OCI-LY3 (cell line): ENCODE measurements around the gene FBXO2.

Source experiments
- H2AFZ ChIP-seq: fragments of 200-600, 300-600 bp; shearing (Covaris generic); 2 replicates; pipeline ENCODE4 v1.6.0; 2014; ENCODE audit warnings: antibody characterized with exemption, low read depth, low read length
- H3K27ac ChIP-seq: fragments of 200-600, 300-600 bp; sonication (generic); 2 replicates; pipeline ENCODE4 v1.5.1; 2014; ENCODE audit warnings: mild to moderate bottlenecking, low read length, moderate library complexity, mixed read lengths
- H3K27me3 ChIP-seq: fragments of 200-600, 300-600 bp; sonication (generic); 2 replicates; pipeline ENCODE4 v1.6.1; 2014; ENCODE audit warnings: low read depth, low read length, mixed read lengths
- H3K36me3 ChIP-seq: fragments of 200-600, 300-600 bp; sonication (generic); replicated peaks from 2 replicates; pipeline ENCODE3; 2014; ENCODE audit warnings: low read depth, low read length, mixed read lengths
- H3K4me1 ChIP-seq: fragments of 300-600, 200-600 bp; sonication (generic); 2 replicates; pipeline ENCODE4 v1.6.1; 2014; ENCODE audit warnings: low read length, mixed read lengths
- H3K4me2 ChIP-seq: fragments of 200-600, 300-600 bp; sonication (generic); 2 replicates; pipeline ENCODE4 v1.6.1; 2014; ENCODE audit warnings: low read length, mixed read lengths
- H3K4me3 ChIP-seq: fragments of 300-600, 200-600 bp; sonication (generic); 2 replicates; pipeline ENCODE4 v1.5.1; 2014; ENCODE audit warnings: antibody characterized with exemption, mild to moderate bottlenecking, low read length, moderate library complexity
- H3K79me2 ChIP-seq: fragments of 300-600, 200-600 bp; shearing (Covaris generic); 2 replicates; pipeline ENCODE4 v1.6.1; 2014; ENCODE audit warnings: mild to moderate bottlenecking, low read length, mixed read lengths
- H3K9ac ChIP-seq: fragments of 300-600, 200-600 bp; shearing (Covaris generic); 2 replicates; pipeline ENCODE4 v1.6.0; 2014; ENCODE audit warnings: mild to moderate bottlenecking, low read length, moderate library complexity
- H3K9me3 ChIP-seq: fragments of 200-600, 300-600 bp; shearing (Covaris generic); 2 replicates; pipeline ENCODE4 v1.6.1; 2014; ENCODE audit warnings: low read length, mixed read lengths; ENCODE audit not compliant: insufficient read depth
- H4K20me1 ChIP-seq: fragments of 200-600, 300-600 bp; sonication (generic); 2 replicates; pipeline ENCODE4 v1.6.1; 2016; ENCODE audit warnings: low read length, mixed read lengths; ENCODE audit not compliant: insufficient read depth
- EZH2phosphoT487 ChIP-seq: fragments of 200-600 bp; shearing (Covaris generic); IDR thresholded peaks from 2 replicates; pipeline ENCODE4 v1.6.1; 2018; ENCODE audit warnings: antibody characterized with exemption, mixed run types, low read depth
- TF ChIP-seq, protein P1 (sequence below): fragments of 200-600, 300-600 bp; sonication (generic); IDR thresholded peaks from 2 replicates; pipeline ENCODE4 v1.5.1; 2014; ENCODE audit warnings: antibody characterized with exemption, low read length, low read depth

Gene FBXO2

DNA sequence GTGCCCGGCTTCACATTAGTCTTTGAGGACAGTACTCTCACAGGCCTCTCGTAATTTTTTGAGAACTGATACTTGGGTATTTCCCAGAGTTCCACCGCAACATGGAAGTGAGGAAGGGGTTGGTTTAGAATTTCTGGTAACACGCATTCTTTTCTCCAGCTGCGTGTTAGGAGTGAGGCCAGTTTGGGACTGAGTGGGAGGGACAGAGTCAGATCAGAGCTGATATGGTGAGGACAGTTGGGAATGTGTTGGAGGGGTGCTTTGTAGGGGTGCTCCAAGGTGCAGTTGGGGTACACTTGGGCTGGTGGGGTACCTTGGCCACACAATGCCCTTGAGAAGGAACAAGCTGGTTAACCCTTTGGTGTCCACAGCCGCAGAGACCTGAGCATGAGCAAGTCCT, 16.5 kb upstream of the FBXO2 start:
- H3K9ac ChIP-seq: peak overlapping the region; percentile 6; the same call in 1 of the 2 replicates
- no peaks in the 10 kb centered on the region for H3K9me3 ChIP-seq
- H3K36me3 ChIP-seq: peaks cover 9% of the 10 kb centered on the region
- TF ChIP-seq, protein P1, sequence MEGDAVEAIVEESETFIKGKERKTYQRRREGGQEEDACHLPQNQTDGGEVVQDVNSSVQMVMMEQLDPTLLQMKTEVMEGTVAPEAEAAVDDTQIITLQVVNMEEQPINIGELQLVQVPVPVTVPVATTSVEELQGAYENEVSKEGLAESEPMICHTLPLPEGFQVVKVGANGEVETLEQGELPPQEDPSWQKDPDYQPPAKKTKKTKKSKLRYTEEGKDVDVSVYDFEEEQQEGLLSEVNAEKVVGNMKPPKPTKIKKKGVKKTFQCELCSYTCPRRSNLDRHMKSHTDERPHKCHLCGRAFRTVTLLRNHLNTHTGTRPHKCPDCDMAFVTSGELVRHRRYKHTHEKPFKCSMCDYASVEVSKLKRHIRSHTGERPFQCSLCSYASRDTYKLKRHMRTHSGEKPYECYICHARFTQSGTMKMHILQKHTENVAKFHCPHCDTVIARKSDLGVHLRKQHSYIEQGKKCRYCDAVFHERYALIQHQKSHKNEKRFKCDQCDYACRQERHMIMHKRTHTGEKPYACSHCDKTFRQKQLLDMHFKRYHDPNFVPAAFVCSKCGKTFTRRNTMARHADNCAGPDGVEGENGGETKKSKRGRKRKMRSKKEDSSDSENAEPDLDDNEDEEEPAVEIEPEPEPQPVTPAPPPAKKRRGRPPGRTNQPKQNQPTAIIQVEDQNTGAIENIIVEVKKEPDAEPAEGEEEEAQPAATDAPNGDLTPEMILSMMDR: no peak
- TF ChIP-seq EZH2phosphoT487: no peak
- no peaks in the 10 kb centered on the region for H3K79me2 ChIP-seq
- no peak overlapping the region; the same call in 1 of the 2 replicates for H3K4me3 ChIP-seq
- peaks cover 15% of the 10 kb centered on the region for H3K4me1 ChIP-seq
- H3K4me2 ChIP-seq: peak overlapping the region; percentile 58
- no peak overlapping the region for H2AFZ ChIP-seq
- H3K27ac ChIP-seq: peak overlapping the region; percentile 54
- H3K27me3 ChIP-seq: no peaks in the 10 kb centered on the region
- no peaks in the 10 kb centered on the region for H4K20me1 ChIP-seq

DNA sequence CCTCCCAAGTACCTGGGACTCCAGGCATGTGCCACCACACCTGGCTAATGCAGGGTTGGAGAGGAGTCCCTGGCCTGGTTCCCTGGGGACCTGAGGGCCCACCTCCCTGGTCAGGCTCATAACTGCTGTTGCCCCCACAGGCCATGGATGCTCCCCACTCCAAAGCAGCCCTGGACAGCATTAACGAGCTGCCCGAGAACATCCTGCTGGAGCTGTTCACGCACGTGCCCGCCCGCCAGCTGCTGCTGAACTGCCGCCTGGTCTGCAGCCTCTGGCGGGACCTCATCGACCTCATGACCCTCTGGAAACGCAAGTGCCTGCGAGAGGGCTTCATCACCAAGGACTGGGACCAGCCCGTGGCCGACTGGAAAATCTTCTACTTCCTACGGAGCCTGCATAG, 14.3 kb upstream of the FBXO2 start:
- H3K79me2 ChIP-seq: no peaks in the 10 kb centered on the region
- no peak overlapping the region for H3K4me3 ChIP-seq
- H3K27ac ChIP-seq: no peak overlapping the region
- H3K4me1 ChIP-seq: peaks cover 15% of the 10 kb centered on the region
- TF ChIP-seq, protein P1: no peak
- no peak for TF ChIP-seq EZH2phosphoT487
- no peaks in the 10 kb centered on the region for H3K9me3 ChIP-seq
- H4K20me1 ChIP-seq: no peaks in the 10 kb centered on the region
- H2AFZ ChIP-seq: no peak overlapping the region
- H3K4me2 ChIP-seq: no peak overlapping the region
- H3K27me3 ChIP-seq: no peaks in the 10 kb centered on the region
- peaks cover 9% of the 10 kb centered on the region for H3K36me3 ChIP-seq
- H3K9ac ChIP-seq: no peak overlapping the region

DNA sequence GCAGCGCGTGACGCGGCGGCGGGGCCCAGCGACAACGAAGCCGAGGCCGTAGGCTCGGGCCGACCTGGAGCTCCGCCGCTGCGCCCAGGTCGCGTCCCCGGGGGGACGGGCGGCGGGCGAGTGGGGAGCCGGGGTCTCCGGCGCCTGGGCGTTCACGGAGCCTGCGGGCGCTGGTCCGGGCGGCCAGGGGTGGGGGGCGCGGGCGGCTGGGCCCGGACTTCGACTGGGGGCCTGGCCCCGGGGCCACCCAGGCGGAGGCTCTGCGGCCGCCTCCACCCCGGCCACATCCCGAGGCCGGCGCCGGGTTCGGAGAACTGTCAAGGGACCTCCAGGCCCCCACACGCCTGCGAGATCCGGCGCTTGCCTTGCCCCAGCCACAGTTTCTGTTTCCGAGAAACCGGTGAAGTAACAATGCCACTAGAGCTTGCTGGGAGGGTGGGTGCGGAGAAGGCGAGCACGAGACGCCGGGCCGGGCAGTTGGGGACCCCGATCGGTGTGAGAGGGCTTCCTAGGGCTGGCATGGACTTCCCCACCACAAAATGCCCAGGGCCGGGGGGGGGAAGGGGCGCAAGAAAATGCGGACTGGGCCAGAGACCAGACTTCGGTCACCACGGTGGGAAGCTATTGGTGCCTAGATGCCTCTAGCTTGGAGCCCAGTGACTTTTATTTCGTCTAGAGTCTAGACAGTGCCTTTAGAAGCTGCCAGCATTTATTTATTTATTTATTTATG, 10.3 kb upstream of the FBXO2 start:
- no peaks in the 10 kb centered on the region for H3K36me3 ChIP-seq
- H4K20me1 ChIP-seq: no peaks in the 10 kb centered on the region
- no peaks in the 10 kb centered on the region for H3K9me3 ChIP-seq
- no peak for TF ChIP-seq EZH2phosphoT487
- TF ChIP-seq, protein P1: no peak
- no peaks in the 10 kb centered on the region for H3K79me2 ChIP-seq
- no peaks in the 10 kb centered on the region for H3K27me3 ChIP-seq
- H3K4me2 ChIP-seq: peak overlapping the region; percentile 74
- no peaks in the 10 kb centered on the region for H3K4me1 ChIP-seq
- peak overlapping the region; percentile 13; the same call in 1 of the 2 replicates for H3K27ac ChIP-seq
- peak overlapping the region; percentile 60 for H3K9ac ChIP-seq
- peak overlapping the region; percentile 41 for H2AFZ ChIP-seq
- peak overlapping the region; percentile 80 for H3K4me3 ChIP-seq

DNA sequence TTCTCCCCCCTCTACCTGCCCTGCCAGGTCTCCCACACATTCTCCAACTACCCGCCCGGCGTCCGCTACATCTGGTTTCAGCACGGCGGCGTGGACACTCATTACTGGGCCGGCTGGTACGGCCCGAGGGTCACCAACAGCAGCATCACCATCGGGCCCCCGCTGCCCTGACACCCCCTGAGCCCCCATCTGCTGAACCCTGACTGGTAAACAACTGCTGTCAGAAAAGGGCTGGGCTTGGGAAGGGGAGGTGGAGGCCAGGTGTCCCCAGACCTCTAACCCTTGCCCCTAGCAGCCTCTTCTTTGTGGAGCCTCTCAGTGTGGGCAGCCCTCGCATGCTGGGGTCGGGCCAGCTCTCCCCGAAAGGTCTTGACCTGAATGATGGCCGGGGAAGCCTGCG, 6.9 kb upstream of the FBXO2 start:
- H3K4me2 ChIP-seq: no peak overlapping the region
- H3K4me3 ChIP-seq: no peak overlapping the region
- H3K27ac ChIP-seq: no peak overlapping the region
- TF ChIP-seq, protein P1: no peak
- no peak for TF ChIP-seq EZH2phosphoT487
- peaks cover 7% of the 10 kb centered on the region for H3K36me3 ChIP-seq
- H4K20me1 ChIP-seq: no peaks in the 10 kb centered on the region
- H2AFZ ChIP-seq: no peak overlapping the region
- H3K79me2 ChIP-seq: no peaks in the 10 kb centered on the region
- H3K27me3 ChIP-seq: no peaks in the 10 kb centered on the region
- no peaks in the 10 kb centered on the region for H3K9me3 ChIP-seq
- no peaks in the 10 kb centered on the region for H3K4me1 ChIP-seq
- no peak overlapping the region for H3K9ac ChIP-seq
